Activated CD8-positive, alpha-beta memory T cell treated with anti-CD3 and anti-CD28 coated beads, Interleukin-2, amount 50 U/mL, for 1 hour (primary cell): ENCODE results near the gene CCNK.

Experiments used
- DNase-seq: peaks from one replicate; pipeline ENCODE4 v3.0.0-alpha.2; 2020; ENCODE audit errors: extremely low read depth

Gene CCNK

DNA sequence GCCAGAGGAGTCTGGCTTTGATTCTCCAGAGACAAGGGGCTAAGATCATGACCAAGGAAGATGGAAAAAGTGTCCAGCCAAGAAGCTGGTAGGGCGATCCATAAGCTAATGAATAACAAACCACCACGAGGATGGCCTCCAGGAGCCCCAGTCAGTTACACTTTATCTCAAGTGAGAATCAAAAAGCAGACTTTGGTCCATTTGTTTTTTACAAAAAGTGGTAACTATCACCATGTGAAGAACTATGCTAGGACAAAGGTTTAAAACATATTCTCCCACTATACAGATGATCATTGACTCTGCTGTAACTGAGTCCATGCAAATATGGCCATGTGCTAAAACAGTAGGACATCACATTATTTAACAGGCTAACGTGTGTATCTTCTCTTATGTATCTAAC lies 14.5 kb upstream of the CCNK start:
- DNase-seq: no peak

- no peak for DNase-seq
Observed at GRCh38 chr14:99467336-99468078, 13.7 kb upstream of the CCNK start.

- no peak for DNase-seq
Observed at GRCh38 chr14:99468081-99468480, 13.1 kb upstream of the CCNK start.

GRCh38 chr14:99468836-99469592 lies 12.2 kb upstream of the CCNK start:
- no peak for DNase-seq

DNA sequence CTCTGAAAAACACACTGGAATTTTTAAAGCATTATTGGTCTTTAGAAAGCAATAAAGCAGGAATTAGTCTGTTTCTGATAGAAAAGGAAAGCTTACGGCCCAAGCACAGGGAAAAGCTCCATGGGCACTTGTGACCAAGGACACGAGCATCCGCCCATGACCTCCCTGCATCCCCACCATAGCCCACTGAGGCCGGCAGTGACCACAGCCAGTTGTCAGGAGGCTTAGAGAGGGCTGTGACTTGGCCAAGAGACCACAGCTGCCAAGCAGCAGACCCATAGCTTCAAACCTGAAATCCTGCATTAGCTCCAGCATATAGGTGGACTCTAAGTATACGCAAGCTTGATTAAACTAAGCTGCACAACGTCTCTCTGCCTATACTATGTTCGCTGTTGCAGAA lies 9.5 kb upstream of the CCNK start:
- DNase-seq: no peak

DNA sequence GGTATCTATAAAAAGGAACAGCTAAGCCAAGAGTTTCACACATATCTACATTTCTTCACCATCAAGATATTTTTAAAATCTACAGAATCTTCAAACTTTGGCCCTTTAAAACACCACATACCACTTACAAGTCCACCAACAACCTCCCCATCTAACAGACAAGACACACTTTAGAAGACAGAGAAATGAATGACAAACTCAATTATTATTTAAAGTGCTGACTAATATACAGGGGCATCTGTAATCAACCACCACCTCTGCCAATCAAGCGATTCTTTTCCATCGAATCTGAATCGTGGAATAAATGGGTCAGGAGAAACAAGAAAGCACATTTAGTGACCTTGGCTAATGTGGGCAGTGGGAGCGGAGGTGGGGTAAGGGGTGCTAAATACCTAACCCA lies 8.3 kb upstream of the CCNK start:
- no peak for DNase-seq

- DNase-seq: no peak
Observed at GRCh38 chr14:99473458-99473857, 7.8 kb upstream of the CCNK start.

DNA sequence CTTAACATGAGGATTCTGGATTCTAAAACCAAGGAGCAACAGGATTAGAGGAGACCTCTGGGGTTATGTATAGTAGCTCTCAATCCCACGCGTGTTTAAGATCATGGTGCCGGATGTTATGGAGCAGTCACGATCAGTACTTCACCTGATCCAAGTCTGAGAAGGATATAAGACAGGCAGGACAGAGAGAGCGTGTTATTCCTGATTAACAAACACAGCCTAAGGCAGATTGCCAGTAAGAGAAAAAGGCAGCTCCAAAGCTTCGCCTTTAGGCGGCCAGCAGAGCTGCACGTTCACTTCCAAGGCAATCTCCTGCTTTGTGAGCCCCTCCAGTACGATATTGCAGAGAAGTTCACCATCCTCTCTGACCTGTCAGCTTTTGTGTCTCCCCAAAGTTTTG lies 6.0 kb upstream of the CCNK start:
- DNase-seq: no peak

DNA sequence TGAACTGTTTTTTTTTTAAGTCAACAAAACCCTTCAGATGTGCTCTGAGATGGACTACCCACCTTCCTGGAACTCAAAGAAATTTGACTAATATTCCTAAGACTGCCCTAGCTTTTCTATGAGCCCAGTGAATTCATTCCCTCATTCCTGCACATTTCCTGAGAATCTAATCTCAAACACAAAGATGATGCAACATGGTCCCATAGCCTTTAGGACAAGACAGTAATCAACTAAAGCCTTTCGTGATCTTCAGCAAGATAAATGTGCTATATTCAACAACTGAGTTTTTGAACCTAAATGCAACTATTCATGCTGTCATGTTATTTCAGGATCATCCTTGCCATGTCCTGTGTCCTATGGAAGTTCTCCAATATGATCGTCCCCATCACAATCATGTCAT lies 5.5 kb upstream of the CCNK start:
- DNase-seq: no peak

DNA sequence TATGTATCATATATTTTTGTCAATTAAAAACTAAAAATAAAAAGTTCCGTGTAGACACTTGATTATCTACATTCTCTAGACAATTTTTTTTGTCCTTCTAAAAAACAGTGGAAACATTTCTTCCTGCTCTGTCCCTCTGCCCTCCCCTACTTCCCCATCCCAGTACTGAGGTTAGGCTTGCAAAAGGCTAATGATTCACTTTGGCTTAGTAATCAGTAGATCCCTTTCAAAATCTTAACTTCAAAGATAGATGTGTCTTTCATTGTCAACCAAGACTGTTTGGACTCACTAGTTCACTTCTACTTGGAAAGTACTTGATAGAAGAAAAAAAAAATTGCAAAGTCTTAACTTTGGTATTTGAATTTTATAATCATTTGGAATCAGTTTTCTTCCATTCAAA lies 4.3 kb upstream of the CCNK start:
- DNase-seq: no peak

- DNase-seq: no peak
Observed at GRCh38 chr14:99478128-99478527, 3.1 kb upstream of the CCNK start.

- no peak for DNase-seq
Observed at GRCh38 chr14:99479160-99479905, 1.9 kb upstream of the CCNK start.

- DNase-seq: no peak
Observed at GRCh38 chr14:99479906-99480869, 1.0 kb upstream of the CCNK start, which contains the start of gene SETD3. SETD3 (minus strand) TSS chr14:99480859; CDS start chr14:99465805, 15,054 bp downstream.

GRCh38 chr14:99481745-99482099 lies 513 bp downstream of the CCNK start:
- DNase-seq: no peak

- DNase-seq: no peak
Observed at GRCh38 chr14:99484106-99484505, 2.9 kb downstream of the CCNK start.

DNA sequence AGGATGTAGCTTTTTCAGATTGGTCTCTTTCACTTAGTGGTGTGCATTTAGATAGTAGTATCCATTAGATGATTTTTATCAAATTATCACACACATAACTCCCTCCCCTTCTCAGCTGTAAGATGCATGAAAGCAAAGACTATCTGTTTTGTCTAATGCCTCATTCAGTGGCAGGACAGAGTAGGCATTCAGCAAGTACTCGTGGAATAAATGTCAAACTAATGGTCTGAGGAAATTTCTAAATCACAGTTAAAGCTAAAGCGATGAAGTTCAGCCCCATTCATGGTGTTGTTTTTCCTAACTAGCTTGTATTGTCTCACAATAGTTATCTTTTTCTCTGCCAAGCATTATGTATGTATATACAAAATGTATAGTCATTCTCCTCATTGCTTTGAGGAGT lies 16.1 kb downstream of the CCNK start:
- DNase-seq: no peak

GRCh38 chr14:99497894-99498293 lies 16.7 kb downstream of the CCNK start:
- DNase-seq: no peak

DNA sequence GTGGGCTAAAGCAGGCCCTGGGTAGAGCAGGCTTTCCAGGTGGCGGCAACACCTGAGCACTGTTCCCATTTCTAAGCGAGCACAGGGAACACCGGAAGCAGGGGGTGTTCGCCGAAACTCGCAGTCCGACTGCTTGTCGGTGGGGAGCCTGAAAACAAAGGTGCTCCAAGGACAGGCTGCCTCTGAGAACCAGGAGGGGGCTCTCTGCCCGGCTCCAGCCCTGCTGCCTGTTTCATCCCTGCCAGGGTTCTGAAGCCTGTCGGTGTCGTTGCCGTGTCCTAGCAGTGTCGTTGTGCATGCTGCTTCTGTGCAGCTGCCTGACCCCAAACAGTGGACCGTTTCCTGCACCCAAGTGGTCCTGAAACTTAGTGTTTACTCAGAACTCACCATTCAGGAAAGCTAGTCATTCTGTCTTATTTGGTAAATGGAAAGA lies 21.8 kb downstream of the CCNK start:
- DNase-seq: no peak

DNA sequence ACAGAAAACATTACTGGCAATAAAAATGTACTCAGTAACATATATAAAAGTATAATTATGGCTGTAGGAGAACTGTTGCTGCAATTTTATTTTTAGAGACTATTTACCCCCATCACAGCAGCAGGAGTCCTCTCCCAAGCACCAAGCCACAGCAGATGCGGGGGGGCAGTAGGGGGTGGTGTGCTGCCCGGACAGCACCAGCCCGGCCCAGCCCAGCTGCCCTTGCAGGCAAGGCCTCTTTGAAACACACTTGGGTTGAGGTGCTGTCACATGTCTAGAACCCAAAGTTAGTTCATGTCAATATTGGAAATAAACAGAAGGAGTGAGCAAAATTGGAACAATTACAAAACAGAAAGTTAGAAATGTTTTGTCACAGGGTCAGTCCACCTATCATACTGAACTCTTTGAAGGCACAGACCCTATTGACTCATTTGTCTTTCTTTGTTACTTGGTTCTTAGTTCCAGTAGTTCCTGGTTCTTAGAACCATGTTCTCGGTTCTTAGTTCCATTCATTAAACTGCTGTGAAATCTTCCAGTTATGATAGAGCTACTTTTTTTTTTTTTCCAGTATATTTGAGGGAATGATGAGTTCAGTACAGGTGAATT lies 22.7 kb downstream of the CCNK start:
- no peak for DNase-seq

GRCh38 chr14:99505089-99505488 lies 23.9 kb downstream of the CCNK start:
- DNase-seq: no peak

DNA sequence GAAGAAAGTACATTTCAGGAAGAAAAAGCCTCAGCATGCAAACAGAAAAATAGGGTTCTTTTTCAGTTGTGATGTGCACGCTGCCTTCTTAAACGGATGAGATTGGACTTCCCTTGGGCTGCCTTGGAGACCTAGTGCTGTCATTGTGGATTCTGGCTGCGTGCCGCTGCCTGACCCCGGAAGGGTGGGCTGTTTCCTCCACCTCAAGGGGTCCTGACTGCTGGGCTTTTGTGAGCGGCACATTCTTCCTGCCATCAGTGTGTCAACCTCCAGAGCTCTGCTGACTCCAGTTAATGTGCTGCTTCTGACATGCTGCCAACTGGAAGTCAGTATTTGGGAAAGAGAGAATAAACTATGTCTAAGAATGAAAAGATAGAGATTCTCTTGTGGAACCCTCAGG lies 25.1 kb downstream of the CCNK start:
- no peak for DNase-seq
